ENCODE measurements around the gene NR1D1. TPM values are rescaled to one million over a fixed set of nuclear protein-coding genes. Genes with fewer than 3 reads are reported as not detected.

Gene NR1D1
- total RNA-seq, 1 donor from 2014 or later, result 0.43 TPM

DNA sequence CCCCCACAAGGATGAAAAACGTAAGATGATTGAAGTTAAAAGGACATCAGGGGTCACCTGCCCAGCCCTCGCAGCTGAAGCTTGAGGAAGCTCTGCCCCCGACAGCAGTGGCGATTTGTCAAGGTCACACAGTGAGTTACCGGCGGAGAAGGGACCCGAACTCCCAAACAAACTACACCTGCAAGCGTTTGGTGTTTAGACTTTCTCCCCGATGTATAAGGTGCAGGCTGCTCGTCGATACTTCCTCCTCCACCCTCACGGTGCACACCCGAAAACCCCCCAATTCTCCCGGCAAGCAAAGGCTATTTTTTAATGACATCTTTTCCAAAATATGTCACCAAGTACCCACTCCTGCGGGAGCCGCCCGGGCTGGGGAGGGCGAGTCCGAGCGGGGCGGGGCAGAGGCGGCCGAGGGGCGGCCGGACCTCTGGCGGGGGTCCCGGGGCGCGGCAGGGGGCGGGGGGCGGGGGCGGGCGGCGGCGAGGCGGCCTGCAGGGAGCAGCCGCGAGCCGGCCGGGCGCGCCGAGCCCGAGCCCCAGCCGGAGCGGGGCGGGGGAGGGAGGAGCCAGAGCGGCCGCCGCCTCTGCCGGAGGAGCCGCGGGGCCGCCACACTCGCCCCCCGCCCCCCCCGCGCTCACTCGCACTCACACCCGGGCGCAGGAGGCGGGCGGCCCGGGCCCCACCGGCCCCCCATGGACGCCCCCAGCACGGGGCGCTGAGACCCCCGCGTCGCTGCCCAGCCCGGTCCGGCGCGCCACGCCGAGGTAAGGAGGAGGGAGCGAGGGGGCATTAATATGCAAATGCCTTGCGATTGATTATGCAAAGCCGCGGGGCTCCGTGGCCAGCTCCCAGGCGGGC, 37.8 kb downstream of the NR1D1 start, which contains the start of gene THRA:
THRA (plus strand) TSS at position 637 of the 858 bp plus-strand sequence. CDS start 11,524 bp downstream, outside the sequence.
- intact Hi-C loops (cut with DNase I), result loop anchor here (1.0 to 2.0 kb wide), 4 partner anchors 13 to 106 kb away; no protein-coding TSS in a partner anchor
- Histone ChIP-seq H3K27ac (peak within 1 kb of the TSS; percentile 86 to 91), H3K27me3 (no peaks in the 10 kb centered on the region), H3K4me1 (peaks cover 10 to 33% of the 10 kb centered on the region in 2 donors), H3K9me3 (no peaks in the 10 kb centered on the region), H3K36me3 (no peaks in the 10 kb centered on the region), H3K4me3 (peak within 1 kb of the TSS; percentile 93 to 100)
- TF ChIP-seq, protein P1, sequence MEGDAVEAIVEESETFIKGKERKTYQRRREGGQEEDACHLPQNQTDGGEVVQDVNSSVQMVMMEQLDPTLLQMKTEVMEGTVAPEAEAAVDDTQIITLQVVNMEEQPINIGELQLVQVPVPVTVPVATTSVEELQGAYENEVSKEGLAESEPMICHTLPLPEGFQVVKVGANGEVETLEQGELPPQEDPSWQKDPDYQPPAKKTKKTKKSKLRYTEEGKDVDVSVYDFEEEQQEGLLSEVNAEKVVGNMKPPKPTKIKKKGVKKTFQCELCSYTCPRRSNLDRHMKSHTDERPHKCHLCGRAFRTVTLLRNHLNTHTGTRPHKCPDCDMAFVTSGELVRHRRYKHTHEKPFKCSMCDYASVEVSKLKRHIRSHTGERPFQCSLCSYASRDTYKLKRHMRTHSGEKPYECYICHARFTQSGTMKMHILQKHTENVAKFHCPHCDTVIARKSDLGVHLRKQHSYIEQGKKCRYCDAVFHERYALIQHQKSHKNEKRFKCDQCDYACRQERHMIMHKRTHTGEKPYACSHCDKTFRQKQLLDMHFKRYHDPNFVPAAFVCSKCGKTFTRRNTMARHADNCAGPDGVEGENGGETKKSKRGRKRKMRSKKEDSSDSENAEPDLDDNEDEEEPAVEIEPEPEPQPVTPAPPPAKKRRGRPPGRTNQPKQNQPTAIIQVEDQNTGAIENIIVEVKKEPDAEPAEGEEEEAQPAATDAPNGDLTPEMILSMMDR (IDR thresholded peaks at IDR 0.05), result peak in 1 of 3 experiments; percentile 39
- DNase-seq (ENCODE audit: low spot score in 2 of 2), result peak in 1 of 2 donors; percentile 83

DNA sequence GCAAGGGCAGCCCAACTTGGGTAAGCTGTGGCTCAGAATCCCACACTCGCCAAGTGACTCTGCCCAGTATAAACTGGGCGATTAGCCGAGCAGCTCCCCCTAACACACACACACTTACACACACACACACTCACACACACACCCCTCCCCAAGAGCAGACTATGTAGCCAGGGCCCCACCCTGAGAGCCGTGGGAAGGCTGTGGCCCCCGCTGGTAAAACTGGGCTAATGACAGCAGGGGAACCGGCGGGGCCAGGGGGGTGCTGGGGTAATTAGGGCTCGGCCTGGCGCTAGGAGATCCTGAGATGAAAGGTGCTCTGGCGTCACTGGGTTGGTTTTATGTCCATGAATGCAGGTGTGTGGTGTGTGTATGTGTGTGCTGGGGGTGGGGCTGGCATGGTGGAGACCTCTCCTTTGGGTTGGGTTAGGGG, 38.8 kb downstream of the NR1D1 start:
- no peak for DNase-seq (ENCODE audit: low spot score in 2 of 2)
- H3K4me3 ChIP-seq, result no peak overlapping the region
- intact Hi-C loops (cut with DNase I), result loop anchor here (1.0 to 2.0 kb wide), 3 partner anchors 25 to 107 kb away; no protein-coding TSS in a partner anchor
- H3K27me3 ChIP-seq, result no peaks in the 10 kb centered on the region
- no peaks in the 10 kb centered on the region for H3K9me3 ChIP-seq
- TF ChIP-seq, protein P1 (IDR thresholded peaks at IDR 0.05), result no peak
- H3K36me3 ChIP-seq, result no peaks in the 10 kb centered on the region
- peak overlapping the region; percentile 63 to 79 for H3K27ac ChIP-seq
- H3K4me1 ChIP-seq, result peaks cover 10 to 30% of the 10 kb centered on the region in 2 donors

DNA sequence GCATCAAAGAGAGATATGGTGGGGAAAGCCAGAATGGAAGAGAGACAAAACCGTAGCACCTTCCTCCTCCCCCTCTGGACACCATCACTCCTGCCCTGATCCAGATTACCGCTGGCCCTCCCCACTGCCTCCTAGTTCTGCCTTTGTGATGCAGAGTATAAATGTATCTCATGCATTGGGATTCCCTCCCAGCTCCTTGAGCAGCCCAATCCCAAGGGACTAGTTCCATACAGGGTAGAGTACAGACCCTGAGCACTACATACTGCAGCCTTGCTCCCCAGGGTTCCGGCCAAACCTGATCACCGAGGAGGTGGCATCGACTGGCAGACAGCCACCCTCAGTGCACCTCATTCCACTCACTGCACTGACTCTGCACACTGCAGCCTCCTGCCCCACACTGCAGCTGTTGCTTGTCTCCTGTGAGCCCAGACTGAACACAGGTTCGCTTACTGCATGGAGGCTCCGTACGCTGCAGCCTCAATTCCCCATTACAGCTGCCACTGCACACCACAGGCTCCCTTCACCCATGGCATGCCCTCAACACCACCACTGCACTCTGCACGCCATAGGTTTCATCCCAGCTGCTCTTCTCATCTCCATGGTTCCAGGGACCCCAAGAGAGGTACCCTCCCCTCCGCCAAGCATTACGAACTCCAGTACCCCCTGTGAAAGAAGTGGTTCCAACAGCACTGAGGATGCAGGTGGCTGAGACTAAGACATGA, 39.3 kb downstream of the NR1D1 start:
- H3K36me3 ChIP-seq, result no peaks in the 10 kb centered on the region
- DNase-seq (ENCODE audit: low spot score in 2 of 2), result no peak
- TF ChIP-seq, protein P1 (IDR thresholded peaks at IDR 0.05), result no peak
- H3K9me3 ChIP-seq, result no peaks in the 10 kb centered on the region
- peaks cover 10 to 29% of the 10 kb centered on the region in 2 donors for H3K4me1 ChIP-seq
- intact Hi-C loops (cut with DNase I), result no loop called here
- H3K27ac ChIP-seq, result peak overlapping the region; percentile 0 to 79
- no peak overlapping the region for H3K4me3 ChIP-seq
- H3K27me3 ChIP-seq, result no peaks in the 10 kb centered on the region

DNA sequence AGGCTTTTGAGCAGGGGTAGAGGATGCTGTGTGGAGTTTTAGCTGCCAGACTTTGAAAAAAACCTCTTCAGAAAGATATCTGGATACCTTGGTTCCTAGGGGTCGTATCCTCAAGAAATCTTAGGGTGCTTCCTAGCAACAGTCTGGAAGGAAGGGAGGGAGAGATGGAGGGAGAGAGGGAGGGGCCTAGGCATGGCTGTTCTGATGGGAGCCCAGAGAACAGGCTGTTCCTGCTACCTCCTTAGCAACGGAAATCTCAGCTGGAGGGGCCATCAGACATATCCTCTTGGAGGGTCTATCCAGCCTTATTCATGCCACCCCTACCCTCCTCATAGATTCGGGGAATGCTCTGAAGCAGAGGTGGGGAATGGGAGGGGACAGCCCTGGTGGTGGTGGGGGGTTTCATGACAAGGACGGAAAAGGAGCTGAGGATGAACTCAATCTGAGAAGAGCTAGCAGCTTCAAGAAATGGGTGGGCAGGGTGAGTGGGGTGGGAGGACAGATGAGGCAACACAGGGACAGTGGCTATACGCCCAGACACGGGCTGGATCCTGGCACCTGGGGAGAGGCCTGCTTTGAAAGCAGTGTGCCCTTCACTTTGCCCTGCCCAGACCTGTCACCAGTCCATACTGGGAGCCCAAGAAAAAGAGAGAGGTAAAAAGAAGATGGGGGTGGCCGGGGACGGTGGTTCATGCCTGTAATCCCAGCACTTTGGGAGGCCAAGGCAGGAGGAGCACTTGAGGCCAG, 40.5 kb downstream of the NR1D1 start:
- TF ChIP-seq, protein P1 (IDR thresholded peaks at IDR 0.05), result no peak
- DNase-seq (ENCODE audit: low spot score in 2 of 2), result no peak
- H3K27ac ChIP-seq, result peak overlapping the region in 1 of 2 donors; percentile 11
- H3K36me3 ChIP-seq, result no peaks in the 10 kb centered on the region
- H3K4me3 ChIP-seq, result no peak overlapping the region
- intact Hi-C loops (cut with DNase I), result no loop called here
- H3K27me3 ChIP-seq, result no peaks in the 10 kb centered on the region
- peaks cover under 1 to 19% of the 10 kb centered on the region in 2 donors for H3K4me1 ChIP-seq
- H3K9me3 ChIP-seq, result no peaks in the 10 kb centered on the region

DNA sequence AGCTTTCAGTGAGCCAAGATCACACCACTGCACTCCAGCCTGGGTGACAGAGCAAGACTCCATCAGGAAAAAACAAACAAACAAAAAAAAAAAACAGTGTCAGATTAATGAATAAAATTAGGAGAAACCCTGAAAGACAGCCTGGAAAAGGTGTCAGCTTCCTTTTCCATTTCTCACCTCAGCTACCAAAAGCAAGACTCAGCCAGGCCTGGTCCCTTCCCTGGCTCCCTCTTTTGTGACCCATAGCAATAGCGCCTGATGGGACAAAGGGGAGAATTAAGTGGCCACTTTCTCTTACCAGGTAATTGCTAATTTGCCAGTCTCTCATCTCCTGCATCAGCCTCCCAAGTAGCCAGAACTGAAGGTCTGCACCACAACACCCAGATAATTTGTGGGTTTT, 41.5 kb downstream of the NR1D1 start:
- no peaks in the 10 kb centered on the region for H3K36me3 ChIP-seq
- DNase-seq (ENCODE audit: low spot score in 2 of 2), result no peak
- intact Hi-C loops (cut with DNase I), result no loop called here
- no peaks in the 10 kb centered on the region for H3K9me3 ChIP-seq
- H3K27ac ChIP-seq, result peak overlapping the region; percentile 68 to 71
- TF ChIP-seq, protein P1 (IDR thresholded peaks at IDR 0.05), result no peak
- H3K27me3 ChIP-seq, result no peaks in the 10 kb centered on the region
- no peak overlapping the region for H3K4me3 ChIP-seq
- H3K4me1 ChIP-seq, result peaks cover 0 to 10% of the 10 kb centered on the region in 2 donors
